Natural killer cell treated with Interleukin-12 subunit alpha and Interleukin-12 subunit beta and Interleukin-15 and Interleukin-18, amount 100 ng/mL, for 72 hours (primary cell): ENCODE results near the gene SLC35C1. TPM values are rescaled to one million over a fixed set of nuclear protein-coding genes. Genes with fewer than 3 reads are reported as not detected.
"Not testable (repeated sequence)": the region's sequence is repeated elsewhere in the genome, so short reads cannot be mapped to it uniquely, and the experiment has no call there.

Experiments
- ATAC-seq, 2 donors: fragments of 150-1000 bp; cut with Tn5 transposase in 1 of 2; sonication (Bioruptor Pico), chemical (Tn5 transposase) in 1 of 2; 2 replicates each; pipeline ENCODE4 v1.10.0; 2021
- DNase-seq: peaks from one replicate; pipeline ENCODE4 v3.0.0; 2022; ENCODE audit warnings: low spot score
- H3K27ac Mint-ChIP-seq, 2 donors: 1 replicate in 1 of 2; 2 replicates in 1 of 2; pipeline ENCODE4 v1.8.0; 2022; ENCODE audit warnings: mixed read lengths in 2 of 2, mild to moderate bottlenecking in 1 of 2, moderate library complexity in 1 of 2
- H3K27me3 Mint-ChIP-seq, 2 donors: 1 replicate in 1 of 2; 2 replicates in 1 of 2; pipeline ENCODE4 v1.8.0; 2022; ENCODE audit warnings: mixed read lengths in 2 of 2
- H3K36me3 Mint-ChIP-seq: one replicate; pipeline ENCODE4 v1.8.0; 2022; ENCODE audit warnings: mixed read lengths
- H3K4me1 Mint-ChIP-seq, 2 donors: 1 replicate in 1 of 2; 2 replicates in 1 of 2; pipeline ENCODE4 v1.8.0; 2022; ENCODE audit warnings: low read depth in 2 of 2, mixed read lengths in 2 of 2, mild to moderate bottlenecking in 1 of 2
- H3K4me3 Mint-ChIP-seq: one replicate; pipeline ENCODE4 v1.8.0; 2022; ENCODE audit warnings: mixed read lengths
- H3K9me3 Mint-ChIP-seq: 2 replicates; pipeline ENCODE4 v1.8.0; 2022; ENCODE audit warnings: mixed read lengths
- total RNA-seq, 2 donors: library from RNA; stranded (reverse); gene quantifications; one replicate each; pipeline ENCODE4 v1.2.3, GENCODE V29; 2022

Gene SLC35C1
- total RNA-seq, 2 donors from 2014 or later: 15.9 to 18.7 TPM

DNA sequence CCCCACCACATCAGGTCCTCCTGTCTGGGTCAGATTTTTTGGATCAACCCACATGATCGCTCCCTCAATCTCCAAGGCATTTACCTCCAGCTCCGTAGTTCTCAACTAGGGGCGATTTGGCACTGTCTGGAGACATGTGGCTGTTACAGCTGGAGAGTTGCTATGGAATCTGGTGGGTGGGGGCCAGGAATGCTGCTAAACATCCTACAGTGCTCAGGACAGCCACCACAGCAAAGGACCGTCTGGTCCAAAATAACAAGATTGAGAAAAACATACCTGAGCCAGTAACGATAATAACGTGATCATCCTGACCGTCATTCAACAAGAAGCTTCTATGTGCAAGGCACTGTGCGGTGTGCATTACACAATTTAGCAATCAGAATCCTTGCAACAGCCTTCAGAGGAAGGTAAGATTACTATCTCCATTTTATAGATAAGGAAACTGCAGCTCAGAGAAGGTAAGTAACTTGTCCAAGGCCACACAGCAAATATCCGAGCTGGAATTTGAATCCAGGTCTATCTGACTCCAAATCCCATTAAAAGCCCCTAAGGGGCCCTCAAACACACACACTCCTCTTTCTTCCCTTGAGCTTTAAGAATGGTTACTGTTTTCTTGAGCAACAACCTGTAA lies 28.0 kb downstream of the SLC35C1 start:
- Mint-ChIP-seq H3K27ac (no peak overlapping the region), H3K27me3 (peaks cover 9 to 13% of the 10 kb centered on the region in 2 donors), H3K36me3 (no peaks in the 10 kb centered on the region), H3K9me3 (no peaks in the 10 kb centered on the region), H3K4me3 (no peak overlapping the region), H3K4me1 (peaks cover 10 to 12% of the 10 kb centered on the region in 2 donors)
- no peak for ATAC-seq
- no peak for DNase-seq

DNA sequence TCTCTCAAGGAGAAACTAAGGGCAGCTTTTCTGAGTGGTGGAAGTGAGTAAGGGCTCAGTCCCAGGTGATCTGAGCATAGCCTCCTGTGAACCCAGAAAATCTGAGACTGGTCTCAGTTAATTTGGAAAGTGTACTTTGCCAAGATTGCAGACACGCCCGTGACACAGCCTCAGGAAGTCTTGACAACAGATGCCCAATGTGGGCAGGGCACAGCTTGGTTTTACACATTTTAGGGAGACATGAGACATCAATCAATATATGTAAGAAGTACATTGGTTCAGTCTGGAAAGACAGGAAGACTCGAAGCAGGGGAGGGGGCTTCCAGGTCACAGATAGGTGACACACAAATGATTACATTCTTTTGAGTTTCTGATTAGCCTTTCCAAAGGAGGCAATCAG lies 28.8 kb downstream of the SLC35C1 start:
- H3K36me3 Mint-ChIP-seq: no peaks in the 10 kb centered on the region

GRCh38 chr11:45834298-45834756 lies 29.4 kb downstream of the SLC35C1 start:
- peaks cover 8 to 13% of the 10 kb centered on the region in 2 donors for H3K27me3 Mint-ChIP-seq
- H3K4me1 Mint-ChIP-seq: peaks cover 10 to 12% of the 10 kb centered on the region in 2 donors
- ATAC-seq (peak; percentile 80 to 91), DNase-seq (no peak)
- H3K27ac Mint-ChIP-seq: peak overlapping the region; percentile 69 to 72
- H3K4me3 Mint-ChIP-seq: peak overlapping the region; percentile 48
- H3K36me3 Mint-ChIP-seq: no peaks in the 10 kb centered on the region
- no peaks in the 10 kb centered on the region for H3K9me3 Mint-ChIP-seq

More for the DNA sequence above, 28.8 kb downstream of the SLC35C1 start:
- no peaks in the 10 kb centered on the region for H3K9me3 Mint-ChIP-seq
- H3K4me3 Mint-ChIP-seq: peak overlapping the region; percentile 48
- H3K4me1 Mint-ChIP-seq: peaks cover 10 to 12% of the 10 kb centered on the region in 2 donors
- H3K27me3 Mint-ChIP-seq: peaks cover 8 to 15% of the 10 kb centered on the region in 2 donors
- H3K27ac Mint-ChIP-seq: peak overlapping the region; percentile 69 to 72
- ATAC-seq (no peak), DNase-seq (no peak)

GRCh38 chr11:45839204-45839603 lies 34.3 kb downstream of the SLC35C1 start:
- H3K9me3 Mint-ChIP-seq: no peaks in the 10 kb centered on the region
- no peak overlapping the region for H3K27ac Mint-ChIP-seq
- peaks cover 9 to 17% of the 10 kb centered on the region in 2 donors for H3K4me1 Mint-ChIP-seq
- ATAC-seq (no peak), DNase-seq (no peak)
- no peaks in the 10 kb centered on the region for H3K36me3 Mint-ChIP-seq
- H3K4me3 Mint-ChIP-seq: no peak overlapping the region
- peaks cover 8 to 20% of the 10 kb centered on the region in 2 donors for H3K27me3 Mint-ChIP-seq

GRCh38 chr11:45840251-45840650 lies 35.3 kb downstream of the SLC35C1 start:
- peaks cover 6 to 12% of the 10 kb centered on the region in 2 donors for H3K4me1 Mint-ChIP-seq
- not testable (repeated sequence) for H3K4me3 Mint-ChIP-seq, ATAC-seq, H3K36me3 Mint-ChIP-seq, H3K9me3 Mint-ChIP-seq, H3K27ac Mint-ChIP-seq, DNase-seq
- peaks cover 8 to 20% of the 10 kb centered on the region in 2 donors for H3K27me3 Mint-ChIP-seq

GRCh38 chr11:45843158-45843924 lies 38.4 kb downstream of the SLC35C1 start:
- Mint-ChIP-seq H3K27ac (peak overlapping the region in 1 of 2 donors; percentile 76), H3K4me1 (peaks cover 21 to 30% of the 10 kb centered on the region in 2 donors), H3K36me3 (no peaks in the 10 kb centered on the region), H3K4me3 (peak overlapping the region; percentile 20), H3K27me3 (peaks cover 0 to 13% of the 10 kb centered on the region in 2 donors), H3K9me3 (no peaks in the 10 kb centered on the region)
- DNase-seq: peak; percentile 86
- peak; percentile 21 to 28 for ATAC-seq

DNA sequence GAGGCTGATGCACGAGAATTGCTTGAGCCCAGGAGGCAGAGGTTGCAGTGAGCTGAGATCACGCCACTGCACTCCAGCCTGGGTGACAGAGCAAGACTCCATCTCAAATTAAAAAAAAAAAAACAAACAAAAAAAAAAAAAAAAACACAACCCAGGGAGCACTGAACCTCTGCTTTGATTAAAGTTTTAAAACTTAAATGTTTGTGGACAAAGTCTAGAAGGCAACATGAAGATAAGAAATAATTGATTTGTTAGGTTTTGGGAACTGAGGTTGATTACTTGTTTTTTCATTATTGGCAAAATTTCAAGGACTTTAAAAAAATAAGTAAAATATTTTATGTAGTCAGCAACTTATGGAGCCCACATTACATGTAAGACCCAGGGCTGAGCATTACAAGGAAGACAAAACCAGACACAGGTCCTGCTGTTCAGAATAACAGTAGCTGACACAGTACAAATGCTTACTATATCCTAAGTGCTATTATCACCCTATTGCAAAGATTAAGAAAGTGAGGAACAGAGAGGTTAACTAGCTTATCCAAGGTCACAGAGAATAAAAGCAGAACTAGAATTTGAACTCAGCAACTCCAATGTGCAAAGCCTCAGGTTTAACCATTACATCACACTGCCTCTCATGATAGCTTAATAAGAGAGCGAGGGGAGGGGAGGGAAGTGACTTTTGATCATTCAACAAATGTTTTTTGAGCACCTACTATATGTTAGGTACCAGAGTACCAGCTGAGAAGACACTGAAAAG lies 40.1 kb downstream of the SLC35C1 start:
- H3K27ac Mint-ChIP-seq: peak overlapping the region in 1 of 2 donors; percentile 66
- no peaks in the 10 kb centered on the region for H3K36me3 Mint-ChIP-seq

DNA sequence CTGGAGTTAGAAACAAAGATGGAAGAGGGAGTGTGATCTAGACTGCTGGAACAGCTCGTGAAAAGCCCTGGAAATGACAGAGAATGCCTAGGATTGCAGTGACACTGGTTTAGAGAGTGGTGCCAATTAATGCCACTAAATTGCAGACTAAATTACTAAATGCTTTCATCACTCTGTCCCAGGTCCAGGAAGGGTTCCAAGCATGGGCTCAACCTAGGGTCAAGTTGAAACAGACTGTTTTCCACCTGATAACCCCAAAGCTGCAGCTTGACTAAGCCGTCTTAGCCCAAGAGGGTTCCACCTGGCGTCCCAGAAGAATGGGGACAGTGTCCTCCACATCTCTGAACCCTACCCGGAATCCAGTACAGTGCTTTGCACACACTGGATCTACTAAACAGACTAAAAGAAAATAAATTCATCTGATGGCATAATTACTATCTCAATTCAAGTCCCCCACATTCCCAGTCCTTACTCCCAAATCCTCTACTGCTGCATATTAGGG lies 41.3 kb downstream of the SLC35C1 start:
- no peak for DNase-seq
- no peak for ATAC-seq
- Mint-ChIP-seq H3K9me3 (no peaks in the 10 kb centered on the region), H3K4me1 (peaks cover 38 to 52% of the 10 kb centered on the region in 2 donors), H3K27ac (peak overlapping the region; percentile 77 to 81), H3K36me3 (no peaks in the 10 kb centered on the region), H3K4me3 (peak overlapping the region; percentile 81), H3K27me3 (peaks cover 0 to 6% of the 10 kb centered on the region in 2 donors)

More for the DNA sequence above, 40.1 kb downstream of the SLC35C1 start:
- DNase-seq: no peak
- Mint-ChIP-seq H3K27me3 (peaks cover 0 to 9% of the 10 kb centered on the region in 2 donors), H3K4me3 (no peak overlapping the region), H3K9me3 (no peaks in the 10 kb centered on the region), H3K4me1 (peaks cover 31 to 40% of the 10 kb centered on the region in 2 donors)
- no peak for ATAC-seq

DNA sequence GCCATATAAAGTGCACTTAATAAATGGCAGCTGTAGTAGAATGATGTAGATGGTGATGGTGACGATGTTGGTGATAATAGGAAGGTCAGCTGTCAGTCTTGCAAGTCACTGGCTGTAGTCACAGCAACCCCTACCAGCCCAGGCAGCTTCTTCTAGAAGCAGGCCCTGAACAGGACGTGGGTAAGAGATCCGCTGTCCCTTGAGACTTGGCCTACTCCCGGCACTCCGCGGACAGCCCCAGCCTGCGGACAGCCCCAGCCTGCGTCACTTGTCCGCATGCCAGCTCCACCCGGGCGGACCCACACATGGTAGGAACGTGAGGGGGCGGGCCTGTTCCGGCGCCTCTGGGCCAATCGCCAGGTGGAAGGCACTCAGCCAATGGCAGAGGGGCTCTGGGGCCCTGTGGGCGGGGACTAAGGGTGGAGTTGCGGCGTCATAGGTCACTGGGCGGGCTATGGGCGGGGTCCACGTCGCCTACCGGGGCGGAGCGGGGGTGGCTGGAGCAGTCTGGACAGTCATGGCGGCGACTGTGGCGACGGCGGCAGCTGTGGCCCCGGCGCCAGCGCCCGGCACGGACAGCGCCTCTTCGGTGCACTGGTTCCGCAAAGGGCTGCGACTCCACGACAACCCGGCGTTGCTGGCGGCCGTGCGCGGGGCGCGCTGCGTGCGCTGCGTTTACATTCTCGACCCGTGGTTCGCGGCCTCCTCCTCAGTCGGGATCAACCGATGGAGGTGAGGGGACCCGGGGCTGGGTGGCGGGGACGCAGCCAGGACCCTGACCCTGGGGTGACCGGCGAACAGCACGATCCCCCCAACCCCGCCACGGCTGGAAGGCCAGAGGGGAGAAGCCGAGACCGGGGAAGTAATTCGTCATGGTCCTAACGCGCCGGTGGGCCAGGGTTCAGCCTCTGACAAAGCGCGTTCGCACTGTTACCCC lies 42.3 kb downstream of the SLC35C1 start, which contains the start of gene CRY2:
Gene CRY2, plus strand, starts transcription at position 502 of the 937 bp plus-strand sequence. Its CDS starts 16 bp downstream, at position 518.
- DNase-seq (peak; percentile 100), ATAC-seq (peak; percentile 97 to 98)
- Mint-ChIP-seq H3K36me3 (no peaks in the 10 kb centered on the region), H3K4me1 (peaks cover 38 to 58% of the 10 kb centered on the region in 2 donors), H3K27ac (peak within 1 kb of the TSS; percentile 77 to 81), H3K9me3 (no peaks in the 10 kb centered on the region), H3K27me3 (peaks cover 0 to 6% of the 10 kb centered on the region in 2 donors), H3K4me3 (peak within 1 kb of the TSS; percentile 81)

- Mint-ChIP-seq H3K36me3 (no peaks in the 10 kb centered on the region), H3K9me3 (no peaks in the 10 kb centered on the region), H3K4me3 (peak overlapping the region; percentile 81), H3K27me3 (peaks cover 0 to 3% of the 10 kb centered on the region in 2 donors), H3K4me1 (peaks cover 41 to 60% of the 10 kb centered on the region in 2 donors), H3K27ac (no peak overlapping the region)
- ATAC-seq (peak in 1 of 2 donors; percentile 44), DNase-seq (no peak)
Measured at GRCh38 chr11:45847911-45848316, 43.0 kb downstream of the SLC35C1 start.

- Mint-ChIP-seq H3K9me3 (no peaks in the 10 kb centered on the region), H3K27ac (no peak overlapping the region), H3K27me3 (peaks cover 0 to 3% of the 10 kb centered on the region in 2 donors), H3K4me3 (peak overlapping the region; percentile 81), H3K4me1 (peaks cover 36 to 53% of the 10 kb centered on the region in 2 donors), H3K36me3 (no peaks in the 10 kb centered on the region)
- ATAC-seq: no peak
- DNase-seq: no peak
Measured at GRCh38 chr11:45848654-45849081, 43.7 kb downstream of the SLC35C1 start.

DNA sequence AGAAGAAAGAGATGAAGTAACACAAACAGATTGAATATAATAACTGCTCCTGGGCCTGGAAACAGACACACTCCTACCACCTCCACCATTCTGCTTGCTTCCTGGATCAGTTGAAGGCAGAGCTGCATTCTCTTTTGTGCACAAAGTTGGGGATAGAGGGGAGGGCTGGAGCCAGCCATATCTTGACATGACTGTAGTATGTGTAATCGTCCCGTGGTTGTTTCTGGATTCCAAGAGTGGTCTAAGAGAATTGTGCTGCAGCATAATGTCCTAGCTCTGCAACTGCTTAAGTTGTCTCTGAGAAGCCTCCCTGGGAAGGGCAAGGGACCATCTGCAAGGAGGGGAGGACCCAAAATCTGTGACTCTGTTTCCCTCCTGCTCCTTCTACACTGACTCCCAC lies 45.5 kb downstream of the SLC35C1 start:
- H3K36me3 Mint-ChIP-seq: no peaks in the 10 kb centered on the region
- no peak overlapping the region for H3K27ac Mint-ChIP-seq
- H3K27me3 Mint-ChIP-seq: peaks cover 0 to under 1% of the 10 kb centered on the region in 2 donors
- DNase-seq (no peak), ATAC-seq (no peak)
- no peaks in the 10 kb centered on the region for H3K9me3 Mint-ChIP-seq
- no peak overlapping the region for H3K4me3 Mint-ChIP-seq
- peaks cover 33 to 50% of the 10 kb centered on the region in 2 donors for H3K4me1 Mint-ChIP-seq
